A673 (cell line): ENCODE results near the gene GPR156.
"Not testable (repeated sequence)": the region's sequence is repeated elsewhere in the genome, so short reads cannot be mapped to it uniquely, and the experiment has no call there.

Source experiments
- CTCF ChIP-seq: fragments of 300-800, 200-600 bp; sonication (generic); conservative IDR thresholded peaks from 2 replicates; pipeline ENCODE4 v1.5.1; 2017; ENCODE audit warnings: low read depth, mild to moderate bottlenecking, antibody characterized with exemption, low read length, moderate library complexity, mixed read lengths
- EZH2 ChIP-seq: fragments of 200-600 bp; sonication (generic); IDR thresholded peaks from 2 replicates; pipeline ENCODE4 v1.6.1; 2017; ENCODE audit warnings: borderline replicate concordance, low read depth, mild to moderate bottlenecking, mixed read lengths, antibody characterized with exemption, low read length; ENCODE audit not compliant: poor library complexity, severe bottlenecking

- not testable (repeated sequence) for TF ChIP-seq CTCF, EZH2
These were observed 129.3 kb downstream of the GPR156 start for GRCh38 chr3:120155694-120156093.
